Tibial nerve (tissue), 4 donors: ENCODE measurements around the gene NKG7. TPM values are rescaled to one million over a fixed set of nuclear protein-coding genes. Genes with fewer than 3 reads are reported as not detected.

Experiments used
- DNase-seq, 2 donors: peaks; one replicate each; pipeline ENCODE4 v3.0.0-alpha.2; 2019; ENCODE audit warnings: low spot score in 2 of 2
- H3K27ac ChIP-seq, 4 donors: fragments of 200-600 bp; sonication (generic) in 3 of 4; one replicate each; pipeline ENCODE4 v1.5.1; 2017 to 2019; ENCODE audit warnings: mild to moderate bottlenecking in 1 of 4
- H3K27me3 ChIP-seq, 2 donors: fragments of 200-600 bp; sonication (generic) in 1 of 2; one replicate each; pipeline versions ENCODE4 v1.5.1 to v1.6.0; 2017 to 2019
- H3K36me3 ChIP-seq, 3 donors: fragments of 200-600 bp; sonication (generic); one replicate each; pipeline ENCODE4 v1.5.1; 2018 to 2019
- H3K4me1 ChIP-seq, 4 donors: fragments of 200-600 bp; sonication (generic) in 3 of 4; one replicate each; pipeline ENCODE4 v1.5.1; 2017 to 2019
- H3K4me3 ChIP-seq, 4 donors: fragments of 200-600 bp; sonication (generic) in 3 of 4; one replicate each; pipeline ENCODE4 v1.5.1; 2017 to 2019; ENCODE audit warnings: mild to moderate bottlenecking in 1 of 4, moderate library complexity in 1 of 4
- H3K9me3 ChIP-seq, 4 donors: fragments of 200-600 bp; sonication (generic) in 3 of 4; one replicate each; pipeline ENCODE4 v1.5.1; 2017 to 2019
- EP300 ChIP-seq, 2 donors: sonication (generic); formaldehyde crosslinking; IDR thresholded peaks; one replicate each; pipeline ENCODE4 v1.6.1; 2017; ENCODE audit warnings: antibody characterized with exemption in 2 of 2, mild to moderate bottlenecking in 1 of 2
- POLR2A ChIP-seq, 2 donors: fragments of 450-650 bp; IDR thresholded peaks; one replicate each; pipeline ENCODE4 v1.6.1; 2017; ENCODE audit warnings: antibody characterized with exemption in 2 of 2, mild to moderate bottlenecking in 2 of 2, moderate library complexity in 2 of 2
- WGBS, 2 donors: methylation state at CpG; one replicate each; pipeline ENCODE4 v1.1.5; 2018; 5-methylcytosine and 5-hydroxymethylcytosine counted together
- total RNA-seq, 4 donors: library from RNA; depleted of rRNA; stranded (reverse); fragments of >200 nt; gene quantifications; one replicate each; pipeline ENCODE4 v1.1.0, GENCODE V29; 2016
- TF ChIP-seq, protein P1 (sequence below), 5 experiments: fragments of 200-600 bp in 3 of 5; fragments of 450-650 bp in 2 of 5; sonication (generic) in 3 of 5; IDR thresholded peaks; one replicate each; pipeline ENCODE4 v1.5.1; 2016 to 2019; ENCODE audit warnings: antibody characterized with exemption in 5 of 5, mild to moderate bottlenecking in 3 of 5, moderate library complexity in 2 of 5

The NKG7 gene
- total RNA-seq, 4 donors from 2014 or later: 3.6 to 3.9 TPM; not detected in 2

DNA sequence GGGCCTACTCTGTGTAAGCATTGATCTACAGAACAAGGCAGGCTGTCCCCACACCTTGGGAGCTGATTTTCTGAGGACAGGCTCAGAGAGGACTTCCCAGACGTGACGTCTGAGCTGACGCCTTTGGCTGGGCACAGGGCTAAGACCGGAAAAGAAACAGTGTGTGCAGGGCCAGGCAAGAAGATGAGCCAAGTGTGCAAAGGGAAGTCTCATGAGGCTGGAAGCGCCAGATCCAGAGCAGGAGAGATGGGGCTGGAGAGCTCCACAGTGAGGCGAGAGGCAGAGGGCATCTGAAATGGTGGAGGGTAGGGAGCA is 48.3 kb downstream of the NKG7 start:
- H3K36me3 ChIP-seq: no peaks in the 10 kb centered on the region
- no peak for DNase-seq
- peaks cover 0 to 68% of the 10 kb centered on the region in 2 donors for H3K27me3 ChIP-seq
- WGBS, 2 donors: 70 to 73% methylated on average over 6 of the region's 6 CpGs
- H3K9me3 ChIP-seq: no peaks in the 10 kb centered on the region
- H3K4me3 ChIP-seq: no peak overlapping the region
- no peak for TF ChIP-seq EP300 (IDR thresholded peaks at IDR 0.05)
- no peak for TF ChIP-seq POLR2A (IDR thresholded peaks at IDR 0.05)
- TF ChIP-seq, protein P1, sequence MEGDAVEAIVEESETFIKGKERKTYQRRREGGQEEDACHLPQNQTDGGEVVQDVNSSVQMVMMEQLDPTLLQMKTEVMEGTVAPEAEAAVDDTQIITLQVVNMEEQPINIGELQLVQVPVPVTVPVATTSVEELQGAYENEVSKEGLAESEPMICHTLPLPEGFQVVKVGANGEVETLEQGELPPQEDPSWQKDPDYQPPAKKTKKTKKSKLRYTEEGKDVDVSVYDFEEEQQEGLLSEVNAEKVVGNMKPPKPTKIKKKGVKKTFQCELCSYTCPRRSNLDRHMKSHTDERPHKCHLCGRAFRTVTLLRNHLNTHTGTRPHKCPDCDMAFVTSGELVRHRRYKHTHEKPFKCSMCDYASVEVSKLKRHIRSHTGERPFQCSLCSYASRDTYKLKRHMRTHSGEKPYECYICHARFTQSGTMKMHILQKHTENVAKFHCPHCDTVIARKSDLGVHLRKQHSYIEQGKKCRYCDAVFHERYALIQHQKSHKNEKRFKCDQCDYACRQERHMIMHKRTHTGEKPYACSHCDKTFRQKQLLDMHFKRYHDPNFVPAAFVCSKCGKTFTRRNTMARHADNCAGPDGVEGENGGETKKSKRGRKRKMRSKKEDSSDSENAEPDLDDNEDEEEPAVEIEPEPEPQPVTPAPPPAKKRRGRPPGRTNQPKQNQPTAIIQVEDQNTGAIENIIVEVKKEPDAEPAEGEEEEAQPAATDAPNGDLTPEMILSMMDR (IDR thresholded peaks at IDR 0.05): no peak
- peaks cover 0 to 16% (median 6%) of the 10 kb centered on the region in 4 donors for H3K4me1 ChIP-seq
- no peak overlapping the region for H3K27ac ChIP-seq

DNA sequence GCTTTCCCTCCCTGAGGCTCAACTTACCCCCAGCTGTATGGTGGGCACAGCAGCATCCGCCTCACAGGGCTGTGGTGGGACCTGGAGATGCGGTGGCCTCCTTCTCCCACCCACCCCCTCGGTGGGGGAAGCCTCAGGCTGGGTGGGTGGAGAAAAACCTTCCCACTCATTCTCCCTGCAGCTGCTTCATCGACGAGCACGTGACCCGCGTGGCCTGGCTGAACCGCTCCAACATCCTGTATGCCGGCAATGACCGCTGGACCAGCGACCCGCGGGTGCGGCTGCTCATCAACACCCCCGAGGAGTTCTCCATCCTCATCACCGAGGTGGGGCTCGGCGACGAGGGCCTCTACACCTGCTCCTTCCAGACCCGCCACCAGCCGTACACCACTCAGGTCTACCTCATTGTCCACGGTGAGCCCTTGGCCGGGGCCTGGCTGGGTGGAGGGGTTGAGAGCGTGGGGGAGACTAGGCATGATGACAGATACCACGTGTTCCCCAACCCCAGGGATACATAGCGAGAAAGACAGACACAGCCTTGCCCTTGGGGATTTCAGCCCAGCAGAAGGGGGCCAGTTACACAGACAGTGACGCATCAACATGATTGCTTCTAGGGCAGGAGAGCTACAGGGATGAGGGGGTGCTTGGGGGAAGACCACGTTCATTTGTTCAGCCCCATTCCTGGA is 48.8 kb downstream of the NKG7 start:
- Histone ChIP-seq H3K4me3 (no peak overlapping the region), H3K4me1 (peaks cover 0 to 16% (median 6%) of the 10 kb centered on the region in 4 donors), H3K36me3 (no peaks in the 10 kb centered on the region), H3K27me3 (peaks cover 0 to 63% of the 10 kb centered on the region in 2 donors), H3K9me3 (no peaks in the 10 kb centered on the region), H3K27ac (no peak overlapping the region)
- WGBS, 2 donors: 73 to 78% methylated on average over 29 of the region's 29 CpGs
- no peak for DNase-seq
- TF ChIP-seq EP300 (IDR thresholded peaks at IDR 0.05) (no peak), POLR2A (IDR thresholded peaks at IDR 0.05) (no peak)
- TF ChIP-seq, protein P1 (IDR thresholded peaks at IDR 0.05): no peak

DNA sequence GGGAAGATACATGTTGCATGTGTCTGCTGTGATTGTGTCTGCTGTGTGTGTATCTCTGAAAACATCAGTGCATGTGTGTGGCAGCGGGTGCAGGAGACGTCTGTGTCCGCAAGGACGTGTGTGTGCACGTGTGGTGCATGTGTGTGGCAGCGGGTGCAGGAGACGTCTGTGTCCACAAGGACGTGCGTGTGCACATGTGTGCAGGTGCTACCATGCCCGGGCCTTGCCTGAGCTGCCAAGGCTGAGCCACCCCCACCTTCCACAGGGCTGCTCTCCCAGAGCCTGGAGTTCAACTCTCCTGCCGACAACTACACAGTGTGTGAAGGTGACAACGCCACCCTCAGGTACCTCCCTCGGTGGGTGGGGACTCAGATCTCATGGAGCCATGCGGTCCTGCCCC is 50.7 kb downstream of the NKG7 start:
- DNase-seq: no peak
- H3K4me3 ChIP-seq: no peak overlapping the region
- peaks cover 0 to 45% of the 10 kb centered on the region in 2 donors for H3K27me3 ChIP-seq
- H3K9me3 ChIP-seq: no peaks in the 10 kb centered on the region
- no peak overlapping the region for H3K27ac ChIP-seq
- 72 to 82% methylated on average over 9 to 13 of the region's 14 CpGs for WGBS, 2 donors
- H3K36me3 ChIP-seq: no peaks in the 10 kb centered on the region
- no peak for TF ChIP-seq EP300 (IDR thresholded peaks at IDR 0.05)
- TF ChIP-seq, protein P1 (IDR thresholded peaks at IDR 0.05): no peak
- TF ChIP-seq POLR2A (IDR thresholded peaks at IDR 0.05): no peak
- peaks cover 0 to 1% (median 0%) of the 10 kb centered on the region in 4 donors for H3K4me1 ChIP-seq

Other genes with a start within 250 kb of the NKG7 start
- 10 to 100 TPM in 1 of 4 donors, 1 to 10 TPM in 3; 4.2 to 18.0 (median 5.0) TPM for gene SIGLEC9, start 247.7 kb downstream of the NKG7 start, total RNA-seq
- 1 to 10 TPM in 2 of 4 donors, under 1 TPM in 2; 0.42 to 7.5 (median 1.1) TPM for gene SIGLEC7, start 230.4 kb downstream of the NKG7 start, total RNA-seq
- 10 to 100 TPM in 1 of 4 donors, 1 to 10 TPM in 3; 2.9 to 27.0 (median 8.9) TPM for gene CD33, start 147.6 kb downstream of the NKG7 start, total RNA-seq
- gene SIGLECL1, start 121.6 kb downstream of the NKG7 start, total RNA-seq: not detected
- under 1 TPM in 1 of 4 donors, not detected in 3; 0.30 TPM for gene IGLON5, start 61.0 kb downstream of the NKG7 start, total RNA-seq
- 1 to 10 TPM in 3 of 4 donors, under 1 TPM in 1; 0.44 to 3.7 (median 2.1) TPM for gene VSIG10L, start 30.5 kb downstream of the NKG7 start, total RNA-seq
- 100 to 1,000 TPM in 3 of 4 donors, 10 to 100 TPM in 1; 73.2 to 118 (median 101) TPM for gene ETFB, start 6.3 kb downstream of the NKG7 start, total RNA-seq
- gene CLDND2, start 3.7 kb downstream of the NKG7 start, total RNA-seq: not detected
- not detected for gene LIM2, start 15.3 kb upstream of the NKG7 start, total RNA-seq
- gene C19orf84, start 17.9 kb upstream of the NKG7 start, total RNA-seq: under 1 TPM in 1 of 4 donors, not detected in 3; 0.63 TPM
- 10 to 100 TPM in 2 of 4 donors, 1 to 10 TPM in 2; 2.1 to 21.9 (median 7.3) TPM for gene SIGLEC10, start 45.0 kb upstream of the NKG7 start, total RNA-seq
- 1 to 10 TPM in 1 of 4 donors, under 1 TPM in 3; 0.20 to 5.5 (median 0.87) TPM for gene SIGLEC8, start 85.8 kb upstream of the NKG7 start, total RNA-seq
- not detected for gene CEACAM18, start 105.9 kb upstream of the NKG7 start, total RNA-seq
- gene SIGLEC12, start 129.1 kb upstream of the NKG7 start, total RNA-seq: under 1 TPM in 1 of 4 donors, not detected in 3; 0.66 TPM
- gene SIGLEC6, start 159.0 kb upstream of the NKG7 start, total RNA-seq: 1 to 10 TPM in 1 of 4 donors, under 1 TPM in 3; 0.44 to 1.5 (median 0.59) TPM
- 1 to 10 TPM; 4.3 to 8.5 (median 7.3) TPM for gene ZNF175, start 198.6 kb upstream of the NKG7 start, total RNA-seq